Stimulated activated CD8-positive, alpha-beta memory T cell treated with anti-CD3 and anti-CD28 coated beads, Interleukin-4, amount 100 ng/mL, for 1 hour (primary cell): Measurements from ENCODE around the gene MSL2.
"Not testable (repeated sequence)": the region's sequence is repeated elsewhere in the genome, so short reads cannot be mapped to it uniquely, and the experiment has no call there.

Experiments
- DNase-seq, 2 donors: peaks; one replicate each; pipeline ENCODE4 v3.0.0-alpha.2; 2020; ENCODE audit warnings: low read depth in 2 of 2, low spot score in 1 of 2

The MSL2 gene

GRCh38 chr3:136192831-136193230 is 3.3 kb downstream of the MSL2 start:
- no peak for DNase-seq

DNA sequence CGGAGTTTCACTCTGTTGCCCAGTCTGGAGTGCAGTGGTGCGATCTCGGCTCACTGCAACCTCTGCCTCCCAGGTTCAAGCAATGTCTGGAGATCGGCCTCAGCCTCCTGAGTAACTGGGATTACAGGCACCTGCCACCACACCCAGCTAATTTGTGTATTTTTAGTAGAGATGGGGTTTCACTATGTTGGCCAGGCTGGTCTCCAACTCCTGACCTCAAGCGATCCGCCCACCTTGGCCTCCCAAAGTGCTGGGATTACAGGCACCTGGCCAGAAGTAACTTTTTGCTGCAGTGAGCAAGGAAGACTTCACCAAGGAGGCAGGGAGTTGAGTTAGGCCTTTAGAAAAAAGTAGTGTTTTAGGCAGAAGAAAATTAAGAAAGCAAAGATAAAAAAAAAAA is 3.9 kb downstream of the MSL2 start:
- not testable (repeated sequence) for DNase-seq

GRCh38 chr3:136189859-136190617 is 6.1 kb downstream of the MSL2 start:
- DNase-seq = no peak

- no peak for DNase-seq
Observed at GRCh38 chr3:136189043-136189442, 7.1 kb downstream of the MSL2 start.

GRCh38 chr3:136187868-136188267 is 8.3 kb downstream of the MSL2 start:
- no peak for DNase-seq

- no peak for DNase-seq
Observed at GRCh38 chr3:136186846-136187245, 9.3 kb downstream of the MSL2 start.

GRCh38 chr3:136186344-136186743 is 9.8 kb downstream of the MSL2 start:
- no peak for DNase-seq

- no peak for DNase-seq
Observed at GRCh38 chr3:136184703-136185102, 11.4 kb downstream of the MSL2 start.

DNA sequence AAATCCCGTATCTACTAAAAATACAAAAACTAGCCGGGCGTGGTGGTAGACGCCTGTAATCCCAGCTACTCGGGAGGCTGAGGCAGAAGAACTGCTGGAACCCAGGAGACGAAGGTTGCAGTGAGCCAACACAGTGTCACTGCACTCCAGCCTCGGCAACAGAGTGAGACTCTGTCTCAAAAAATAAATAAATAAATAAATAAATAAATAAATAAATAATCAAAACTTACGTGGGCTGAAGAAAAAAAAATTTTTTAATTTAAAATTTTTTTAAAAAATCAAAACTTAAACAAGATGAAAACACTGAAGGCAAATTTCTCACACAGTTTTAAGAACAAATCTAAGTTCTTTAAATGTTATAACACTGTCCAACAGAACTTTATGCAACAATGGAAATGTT is 14.4 kb downstream of the MSL2 start:
- no peak for DNase-seq

- DNase-seq = no peak
Observed at GRCh38 chr3:136177876-136178275, 18.3 kb downstream of the MSL2 start.

- no peak for DNase-seq
Observed at GRCh38 chr3:136173939-136174490, 22.1 kb downstream of the MSL2 start.

DNA sequence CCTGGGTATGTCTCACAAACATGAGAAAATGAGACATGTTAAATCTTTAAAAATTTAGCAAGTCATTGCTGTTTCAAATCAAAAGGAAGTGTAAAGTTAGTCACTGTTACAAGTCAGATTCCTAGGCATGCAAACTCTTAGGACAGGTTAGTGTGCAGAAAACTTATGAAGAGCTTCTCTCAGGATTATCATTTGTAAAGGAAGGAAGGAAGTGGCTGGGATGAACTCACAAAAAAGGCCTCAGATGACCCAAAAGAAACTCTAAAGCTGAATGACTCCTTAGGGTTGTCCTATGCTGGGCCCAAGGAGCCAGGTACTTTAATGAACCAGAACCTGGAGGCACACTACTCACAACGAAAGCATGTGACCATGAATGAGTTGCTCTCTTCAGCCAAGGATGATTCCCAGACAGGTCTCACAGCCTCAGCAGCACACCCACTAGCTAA is 25.0 kb downstream of the MSL2 start:
- DNase-seq = no peak

- not testable (repeated sequence) for DNase-seq
Observed at GRCh38 chr3:136168236-136168635, 27.9 kb downstream of the MSL2 start.

- no peak for DNase-seq
Observed at GRCh38 chr3:136166507-136166906, 29.6 kb downstream of the MSL2 start.

DNA sequence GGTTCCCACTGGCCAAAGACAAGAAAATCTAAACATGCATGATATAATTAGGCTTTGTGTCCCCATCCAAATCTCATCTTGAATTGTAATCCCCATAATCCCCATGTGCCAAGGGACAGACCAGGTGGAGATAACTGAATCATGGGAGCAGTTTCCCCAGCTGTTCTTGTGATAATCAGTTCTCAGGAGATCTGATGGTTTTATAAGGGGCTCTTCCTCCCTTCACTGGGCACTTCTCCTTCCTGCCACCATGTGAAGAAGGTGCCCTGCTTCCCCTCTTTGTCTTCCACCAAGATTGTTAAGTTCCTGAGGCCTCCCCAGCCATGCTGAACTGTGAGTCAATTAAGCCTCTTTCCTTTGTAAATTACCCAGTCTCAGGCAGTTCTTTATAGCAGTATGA is 32.5 kb downstream of the MSL2 start:
- DNase-seq = not testable (repeated sequence)

DNA sequence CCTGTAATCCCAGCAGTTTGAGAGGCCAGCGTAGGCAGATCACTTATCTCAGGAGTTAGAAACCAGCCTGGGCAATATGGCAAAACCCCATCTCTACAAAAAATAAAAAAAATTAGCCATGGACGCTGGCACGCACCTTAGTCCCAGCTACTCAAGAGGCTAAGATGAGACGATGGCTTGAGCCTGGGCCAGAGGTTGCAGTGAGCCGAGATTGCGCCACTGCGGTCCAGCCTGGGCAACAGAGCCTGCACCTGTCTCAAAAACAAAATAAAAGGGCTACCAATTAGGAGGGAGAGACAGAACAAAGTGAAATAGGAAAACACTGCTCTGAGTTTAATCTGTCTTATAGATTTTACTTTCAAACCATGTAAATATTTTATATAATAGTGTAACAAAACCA is 33.8 kb downstream of the MSL2 start:
- no peak for DNase-seq

GRCh38 chr3:136161516-136161915 is 34.6 kb downstream of the MSL2 start:
- DNase-seq = no peak

GRCh38 chr3:136152963-136153362 is 43.2 kb downstream of the MSL2 start:
- DNase-seq = no peak

GRCh38 chr3:136152176-136152843 is 43.8 kb downstream of the MSL2 start:
- DNase-seq = no peak

DNA sequence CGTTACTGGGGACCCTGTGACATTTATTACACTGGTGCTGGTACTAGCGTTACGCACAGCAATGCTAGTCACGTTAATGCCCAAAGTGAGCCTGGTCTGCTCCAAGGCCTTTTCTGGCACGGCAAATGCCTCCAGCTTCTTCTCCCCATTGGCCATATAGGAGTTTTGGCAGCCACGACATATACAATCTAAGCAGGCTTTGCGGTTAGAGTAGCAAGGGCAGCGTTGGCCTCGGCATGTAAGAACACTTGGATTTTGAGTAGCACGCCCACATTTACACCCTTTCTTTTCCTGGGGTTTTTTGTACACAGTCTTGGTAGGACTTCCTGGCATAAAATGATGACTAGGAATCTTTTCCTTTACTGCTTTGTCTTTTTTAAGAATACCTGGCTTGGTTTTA is 44.9 kb downstream of the MSL2 start:
- no peak for DNase-seq

DNA sequence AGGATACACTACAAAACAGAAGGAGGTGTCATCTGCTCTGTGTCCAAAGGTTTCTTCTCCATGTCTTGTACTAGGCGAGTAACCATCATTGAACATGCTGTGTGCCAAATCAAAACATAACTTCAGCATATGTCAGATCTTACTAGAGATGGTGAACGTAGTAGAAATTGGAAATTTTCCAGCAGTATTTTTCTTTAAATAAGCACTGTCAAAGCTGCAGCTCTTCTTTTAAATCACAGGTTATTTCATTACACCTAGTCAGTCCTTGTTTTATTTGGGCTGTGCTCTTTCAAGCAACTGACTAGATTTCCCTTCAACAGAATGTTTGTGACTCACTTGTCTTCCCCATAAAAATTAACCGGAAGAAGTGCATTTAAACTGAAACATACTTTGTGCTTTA is 46.5 kb downstream of the MSL2 start:
- DNase-seq = no peak

GRCh38 chr3:136146981-136147729 is 49.0 kb downstream of the MSL2 start:
- DNase-seq = no peak
